Fibroblast of lung (primary cell): ENCODE measurements around the gene UBE2E2.

Experiments used
- EZH2 ChIP-seq: IDR thresholded peaks from 2 replicates; pipeline ENCODE4 v1.5.1; 2012; ENCODE audit warnings: low read length, control low read depth, mild to moderate bottlenecking; ENCODE audit errors: missing control alignments
- TF ChIP-seq, protein P1 (sequence below), 2 donors: IDR thresholded peaks in 1 of 2; conservative IDR thresholded peaks in 1 of 2; 1 replicate in 1 of 2; 2 replicates in 1 of 2; pipeline ENCODE4 v1.5.1; 2011 to 2012; ENCODE audit warnings: low read length in 2 of 2, control low read depth in 1 of 2, inconsistent platforms in 1 of 2, low read depth in 1 of 2, mild to moderate bottlenecking in 1 of 2

DNA sequence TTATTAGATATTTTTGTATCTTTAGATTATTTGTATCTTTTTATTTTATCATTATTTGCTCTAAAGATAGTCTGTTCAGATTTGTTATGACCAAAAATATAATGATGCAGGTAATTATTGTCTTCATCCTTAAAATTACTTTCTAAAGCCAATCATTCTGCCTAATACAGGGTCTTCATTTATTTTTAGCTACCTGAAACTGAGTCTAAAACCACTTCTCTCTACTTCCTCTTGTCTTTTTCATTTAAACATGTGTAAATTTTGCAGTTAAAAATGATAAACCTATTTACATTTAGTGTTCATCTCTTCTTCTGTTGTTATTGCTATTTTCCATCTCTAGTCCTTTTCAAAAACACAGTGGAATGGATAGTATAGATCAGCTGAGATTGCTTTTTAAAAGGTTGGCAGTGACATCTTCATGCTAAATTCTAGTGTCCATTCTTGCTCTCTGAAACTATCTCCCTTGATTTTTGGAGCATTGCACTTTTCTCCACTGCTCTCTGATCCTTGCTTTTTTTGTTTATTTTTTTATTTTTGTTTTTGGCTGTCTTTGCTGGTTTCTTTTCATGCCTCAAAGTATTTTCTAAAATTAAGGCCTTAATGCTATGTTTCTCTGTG is 91.8 kb downstream of the UBE2E2 start:
- TF ChIP-seq EZH2, result no peak
- TF ChIP-seq, protein P1, sequence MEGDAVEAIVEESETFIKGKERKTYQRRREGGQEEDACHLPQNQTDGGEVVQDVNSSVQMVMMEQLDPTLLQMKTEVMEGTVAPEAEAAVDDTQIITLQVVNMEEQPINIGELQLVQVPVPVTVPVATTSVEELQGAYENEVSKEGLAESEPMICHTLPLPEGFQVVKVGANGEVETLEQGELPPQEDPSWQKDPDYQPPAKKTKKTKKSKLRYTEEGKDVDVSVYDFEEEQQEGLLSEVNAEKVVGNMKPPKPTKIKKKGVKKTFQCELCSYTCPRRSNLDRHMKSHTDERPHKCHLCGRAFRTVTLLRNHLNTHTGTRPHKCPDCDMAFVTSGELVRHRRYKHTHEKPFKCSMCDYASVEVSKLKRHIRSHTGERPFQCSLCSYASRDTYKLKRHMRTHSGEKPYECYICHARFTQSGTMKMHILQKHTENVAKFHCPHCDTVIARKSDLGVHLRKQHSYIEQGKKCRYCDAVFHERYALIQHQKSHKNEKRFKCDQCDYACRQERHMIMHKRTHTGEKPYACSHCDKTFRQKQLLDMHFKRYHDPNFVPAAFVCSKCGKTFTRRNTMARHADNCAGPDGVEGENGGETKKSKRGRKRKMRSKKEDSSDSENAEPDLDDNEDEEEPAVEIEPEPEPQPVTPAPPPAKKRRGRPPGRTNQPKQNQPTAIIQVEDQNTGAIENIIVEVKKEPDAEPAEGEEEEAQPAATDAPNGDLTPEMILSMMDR (conservative IDR thresholded peaks at IDR 0.05 in 1 of 2, IDR thresholded peaks at IDR 0.05 in 1 of 2; ENCODE audit: low read depth in 1 of 2, low read length in 2 of 2), result no peak
